Activated naive CD8-positive, alpha-beta T cell (primary cell): ENCODE results near the gene RPL10A.
A peak's percentile ranks its signal among the peaks of the same experiment; 100 is the strongest.

Experiments used
- H3K27ac Mint-ChIP-seq: one replicate; pipeline ENCODE4 v1.8.0; 2021; ENCODE audit warnings: mixed read lengths
- H3K27me3 Mint-ChIP-seq: one replicate; pipeline ENCODE4 v1.8.0; 2021; ENCODE audit warnings: mixed read lengths
- H3K36me3 Mint-ChIP-seq: one replicate; pipeline ENCODE4 v1.8.0; 2021; ENCODE audit warnings: mixed read lengths
- H3K4me1 Mint-ChIP-seq: one replicate; pipeline ENCODE4 v1.8.0; 2021; ENCODE audit warnings: low read depth, mixed read lengths
- H3K4me3 Mint-ChIP-seq: one replicate; pipeline ENCODE4 v1.8.0; 2021; ENCODE audit warnings: mild to moderate bottlenecking, mixed read lengths
- H3K9me3 Mint-ChIP-seq: one replicate; pipeline ENCODE4 v1.8.0; 2021; ENCODE audit warnings: low read depth, mixed read lengths

The RPL10A gene

DNA sequence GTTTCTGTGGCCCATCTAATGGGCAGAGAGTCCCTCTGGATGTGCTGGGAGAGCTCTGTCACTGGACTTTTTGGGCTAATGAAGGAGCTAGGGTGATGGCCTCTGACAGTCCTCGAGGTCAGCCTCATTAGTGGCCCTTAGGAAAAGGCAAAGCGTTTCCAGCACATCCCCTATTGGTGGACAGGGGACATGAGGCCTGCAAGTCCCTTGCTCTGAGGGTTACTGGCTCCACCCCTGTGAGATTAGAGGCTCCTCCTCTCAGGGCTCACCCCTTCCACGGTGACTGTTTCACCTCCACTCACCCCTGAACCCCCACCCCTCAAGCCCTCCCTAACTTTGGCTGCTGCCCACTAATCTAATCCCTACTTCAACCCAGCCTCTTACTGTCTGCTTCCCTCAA, 28.9 kb upstream of the RPL10A start:
- H3K27ac Mint-ChIP-seq, result no peak overlapping the region
- no peak overlapping the region for H3K4me3 Mint-ChIP-seq
- no peaks in the 10 kb centered on the region for H3K36me3 Mint-ChIP-seq
- H3K9me3 Mint-ChIP-seq, result no peaks in the 10 kb centered on the region
- H3K27me3 Mint-ChIP-seq, result no peaks in the 10 kb centered on the region
- no peaks in the 10 kb centered on the region for H3K4me1 Mint-ChIP-seq

DNA sequence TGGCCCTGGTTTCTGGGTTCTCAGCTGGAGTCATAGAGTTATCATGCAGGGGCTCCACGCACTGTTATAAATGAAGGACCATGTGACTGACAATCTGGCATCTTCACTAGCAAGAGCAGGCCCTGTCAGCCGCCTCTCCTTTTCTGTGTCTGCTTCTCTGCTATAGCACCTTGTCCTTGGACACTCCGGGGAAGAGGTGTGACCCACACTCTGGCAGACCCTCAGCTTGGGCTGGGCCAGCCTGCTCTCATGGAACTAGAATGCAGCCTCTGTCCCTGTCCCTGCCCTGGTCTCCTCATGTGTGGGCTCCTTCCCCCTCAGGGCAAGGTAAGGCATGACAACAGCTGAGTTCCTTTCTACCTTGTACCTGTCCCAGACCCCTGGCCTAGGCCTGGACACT, 27.0 kb upstream of the RPL10A start:
- H3K4me1 Mint-ChIP-seq, result peaks cover 5% of the 10 kb centered on the region
- no peak overlapping the region for H3K4me3 Mint-ChIP-seq

DNA sequence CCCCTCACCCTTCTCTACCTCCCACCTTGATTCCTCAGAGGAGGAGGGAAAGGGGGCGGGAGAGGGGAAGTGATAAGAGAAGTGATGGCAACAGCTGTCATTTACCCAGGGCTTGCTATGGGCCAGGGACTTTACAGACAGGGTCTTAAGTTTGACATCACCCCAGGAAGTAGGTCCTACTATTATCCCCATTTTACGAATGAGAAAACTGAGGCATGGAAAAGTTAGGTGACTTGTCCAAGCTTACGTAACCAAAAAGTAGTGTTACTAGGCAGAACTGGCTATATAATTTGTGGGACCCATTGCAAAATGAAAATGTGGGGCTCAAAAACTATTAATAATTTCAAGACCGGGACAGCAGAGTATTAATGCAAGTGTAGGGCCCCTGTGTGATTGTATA, 26.6 kb upstream of the RPL10A start:
- Mint-ChIP-seq H3K4me1 (peaks cover 5% of the 10 kb centered on the region), H3K27ac (no peak overlapping the region), H3K9me3 (no peaks in the 10 kb centered on the region), H3K36me3 (no peaks in the 10 kb centered on the region), H3K27me3 (no peaks in the 10 kb centered on the region), H3K4me3 (no peak overlapping the region)

More for the DNA sequence above, 27.0 kb upstream of the RPL10A start:
- Mint-ChIP-seq H3K36me3 (no peaks in the 10 kb centered on the region), H3K9me3 (no peaks in the 10 kb centered on the region), H3K27me3 (no peaks in the 10 kb centered on the region), H3K27ac (no peak overlapping the region)

DNA sequence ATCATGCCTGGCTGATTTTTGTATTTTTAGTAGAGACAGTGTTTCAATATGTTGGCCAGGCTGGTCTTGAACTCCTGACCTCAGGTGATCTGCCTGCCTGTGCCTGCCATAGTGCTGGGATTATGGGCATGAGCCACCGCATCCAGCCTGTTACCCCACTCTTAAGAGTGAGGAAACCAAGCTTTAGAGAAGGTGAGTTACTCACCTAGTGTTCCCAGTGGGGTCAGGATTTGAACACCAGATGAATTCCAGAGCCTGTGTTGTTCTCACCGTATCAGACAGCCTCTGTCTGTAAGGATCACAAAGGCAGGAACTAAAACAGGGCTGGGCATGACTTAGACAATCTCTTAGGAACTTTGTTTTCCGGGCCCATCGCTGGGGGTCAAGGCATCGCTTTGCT, 25.5 kb upstream of the RPL10A start:
- Mint-ChIP-seq H3K27ac (no peak overlapping the region), H3K4me3 (no peak overlapping the region), H3K9me3 (no peaks in the 10 kb centered on the region), H3K27me3 (no peaks in the 10 kb centered on the region), H3K4me1 (peaks cover 5% of the 10 kb centered on the region), H3K36me3 (no peaks in the 10 kb centered on the region)

DNA sequence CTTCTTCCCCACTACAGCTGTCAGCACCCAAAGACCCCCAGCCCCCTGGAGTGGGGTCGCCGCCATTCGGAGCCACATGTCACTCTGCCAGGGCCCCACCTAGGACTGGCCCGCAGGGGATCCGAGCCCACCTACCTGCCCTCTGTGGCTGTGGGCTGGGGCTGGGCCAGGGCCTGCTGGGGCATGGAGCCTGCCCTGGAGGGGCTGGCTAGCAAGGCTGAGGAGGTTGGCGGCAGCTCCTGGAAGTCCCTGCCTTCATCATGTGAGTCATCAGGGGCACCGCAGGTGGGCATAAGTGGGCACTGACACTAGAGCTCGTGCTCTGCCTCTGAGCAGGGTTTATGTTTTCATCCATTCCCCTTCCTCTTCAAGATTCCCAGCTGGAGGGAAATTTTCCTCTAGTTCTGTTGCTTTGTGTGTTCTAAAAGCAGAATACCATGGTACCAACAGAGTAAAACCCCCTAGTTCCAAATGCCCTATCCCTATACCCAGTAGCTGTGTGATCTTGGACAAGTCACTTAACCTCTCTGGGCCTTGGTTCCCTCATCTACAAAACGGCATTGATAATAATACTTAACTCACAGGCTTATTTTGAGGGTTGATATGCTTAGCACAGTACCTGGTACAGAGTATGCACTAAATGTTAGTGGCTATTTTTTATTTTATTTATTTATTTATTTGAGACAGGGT, 24.7 kb upstream of the RPL10A start:
- H3K27ac Mint-ChIP-seq, result no peak overlapping the region
- peaks cover 5% of the 10 kb centered on the region for H3K4me1 Mint-ChIP-seq
- no peaks in the 10 kb centered on the region for H3K9me3 Mint-ChIP-seq
- no peaks in the 10 kb centered on the region for H3K36me3 Mint-ChIP-seq
- no peak overlapping the region for H3K4me3 Mint-ChIP-seq
- H3K27me3 Mint-ChIP-seq, result no peaks in the 10 kb centered on the region

DNA sequence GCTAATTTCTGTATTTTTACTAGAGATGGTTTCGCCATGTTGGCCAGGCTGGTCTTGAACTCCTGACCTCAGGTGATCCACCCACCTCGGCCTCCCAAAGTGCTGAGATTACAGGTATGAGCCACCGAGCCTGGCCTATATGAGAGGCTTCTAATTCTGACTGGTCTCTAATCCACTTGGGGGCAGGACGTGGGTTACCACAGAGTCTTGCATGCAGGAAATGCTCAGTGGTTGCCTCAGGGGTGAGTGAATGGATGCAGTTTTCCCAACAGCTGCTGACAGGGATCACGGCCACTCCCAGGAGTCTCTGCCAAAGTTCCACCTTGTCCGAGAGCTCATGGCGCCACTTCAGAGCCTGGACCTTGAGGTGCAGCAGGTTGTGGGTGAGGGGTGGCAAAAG, 22.5 kb upstream of the RPL10A start:
- H3K27ac Mint-ChIP-seq, result no peak overlapping the region

DNA sequence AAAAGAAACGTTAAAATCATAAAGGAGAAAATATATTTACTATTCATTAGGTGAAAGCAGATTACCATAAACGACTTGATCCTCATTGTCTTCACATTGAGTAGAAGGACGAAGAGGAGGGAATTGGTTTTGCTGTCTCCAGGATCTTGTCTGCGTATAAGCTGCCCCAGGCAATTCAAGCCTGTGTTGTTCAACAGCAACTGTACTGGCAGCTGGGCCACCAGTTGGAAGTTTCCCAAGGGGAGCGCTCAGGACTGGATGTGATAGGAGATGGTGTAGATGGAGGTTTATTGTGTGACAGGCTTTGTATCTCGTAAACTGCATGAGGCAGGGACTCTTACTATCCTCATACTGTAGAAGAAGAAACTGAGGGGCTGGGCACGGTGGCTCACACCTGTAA, 20.0 kb upstream of the RPL10A start:
- Mint-ChIP-seq H3K4me3 (no peak overlapping the region), H3K36me3 (no peaks in the 10 kb centered on the region), H3K27me3 (no peaks in the 10 kb centered on the region), H3K4me1 (peaks cover 22% of the 10 kb centered on the region), H3K9me3 (no peaks in the 10 kb centered on the region), H3K27ac (peak overlapping the region; percentile 22)

More for the DNA sequence above, 22.5 kb upstream of the RPL10A start:
- H3K27me3 Mint-ChIP-seq, result no peaks in the 10 kb centered on the region
- no peaks in the 10 kb centered on the region for H3K9me3 Mint-ChIP-seq
- H3K36me3 Mint-ChIP-seq, result no peaks in the 10 kb centered on the region
- peaks cover 5% of the 10 kb centered on the region for H3K4me1 Mint-ChIP-seq
- no peak overlapping the region for H3K4me3 Mint-ChIP-seq

DNA sequence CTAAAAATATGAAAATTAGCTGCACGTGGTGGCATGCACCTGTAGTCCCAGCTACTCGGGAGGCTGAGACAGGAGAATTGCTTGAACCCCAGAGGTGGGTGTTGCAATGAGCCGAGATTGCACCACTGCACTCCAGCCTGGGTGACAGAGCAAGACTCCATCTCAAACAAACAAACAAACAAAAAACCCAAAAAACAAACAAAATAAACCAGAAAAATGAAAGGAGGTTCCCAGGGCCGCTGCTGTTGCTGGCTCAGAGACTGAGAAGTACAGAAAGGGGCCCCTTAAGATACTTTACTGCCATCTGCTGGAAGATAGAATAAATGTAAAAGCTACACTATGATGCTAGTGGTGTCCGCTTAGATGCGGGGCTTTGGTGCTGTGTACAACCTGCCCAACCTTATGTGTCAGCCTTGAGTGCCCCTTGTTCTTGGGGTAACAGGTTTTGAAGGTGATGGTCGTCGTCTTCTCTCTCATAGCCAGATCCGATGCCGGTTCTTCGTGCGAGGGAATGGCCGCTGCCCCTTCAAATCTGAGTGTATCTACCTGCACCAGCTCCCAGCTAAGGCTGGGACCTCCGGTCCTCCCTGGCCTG, 18.8 kb upstream of the RPL10A start:
- H3K27ac Mint-ChIP-seq, result no peak overlapping the region
- no peaks in the 10 kb centered on the region for H3K36me3 Mint-ChIP-seq
- H3K4me1 Mint-ChIP-seq, result peaks cover 30% of the 10 kb centered on the region
- H3K27me3 Mint-ChIP-seq, result no peaks in the 10 kb centered on the region
- no peak overlapping the region for H3K4me3 Mint-ChIP-seq
- H3K9me3 Mint-ChIP-seq, result no peaks in the 10 kb centered on the region

DNA sequence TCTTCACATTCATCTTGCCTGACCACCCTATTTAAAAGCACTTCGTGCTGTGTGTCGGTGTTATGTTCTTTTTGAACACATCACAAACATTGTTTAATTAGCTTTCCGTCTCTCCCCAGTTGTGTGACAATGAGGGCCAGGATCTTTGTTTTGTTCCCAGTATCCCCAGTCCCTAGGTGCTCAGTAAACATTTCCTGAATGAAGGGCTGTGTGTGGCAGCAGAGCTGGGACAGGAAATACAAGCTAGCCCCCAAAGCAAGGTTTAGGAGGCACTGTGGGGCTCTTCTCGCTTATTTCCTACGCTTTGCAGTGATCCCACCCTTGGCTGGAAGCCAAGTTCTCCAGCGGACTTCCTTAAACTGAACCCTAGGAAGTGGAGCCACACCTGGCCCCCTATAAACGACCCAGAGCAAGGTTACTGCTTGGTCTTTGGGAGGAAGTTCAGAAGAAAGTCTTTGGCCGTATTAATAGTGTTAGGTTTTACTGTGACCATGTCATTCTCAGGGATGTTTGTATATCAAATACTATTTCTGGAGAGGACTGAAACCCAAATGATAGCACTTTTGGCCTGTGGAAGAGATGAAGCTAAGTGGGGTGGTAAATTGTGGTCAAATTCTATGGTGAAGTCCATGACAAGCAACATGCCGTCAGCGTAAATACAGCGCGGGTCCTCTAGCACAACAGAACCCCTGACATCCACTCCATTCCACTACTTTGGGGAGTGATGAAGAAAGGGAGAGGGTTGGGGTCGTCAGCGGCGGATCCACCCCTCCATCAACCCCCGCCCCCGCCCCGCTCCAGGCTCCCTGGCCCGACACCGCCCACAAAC, 16.6 kb upstream of the RPL10A start:
- H3K9me3 Mint-ChIP-seq, result no peaks in the 10 kb centered on the region
- H3K36me3 Mint-ChIP-seq, result no peaks in the 10 kb centered on the region
- peak overlapping the region; percentile 18 for H3K27ac Mint-ChIP-seq
- no peaks in the 10 kb centered on the region for H3K27me3 Mint-ChIP-seq
- H3K4me1 Mint-ChIP-seq, result peaks cover 29% of the 10 kb centered on the region
- H3K4me3 Mint-ChIP-seq, result peak overlapping the region; percentile 82

DNA sequence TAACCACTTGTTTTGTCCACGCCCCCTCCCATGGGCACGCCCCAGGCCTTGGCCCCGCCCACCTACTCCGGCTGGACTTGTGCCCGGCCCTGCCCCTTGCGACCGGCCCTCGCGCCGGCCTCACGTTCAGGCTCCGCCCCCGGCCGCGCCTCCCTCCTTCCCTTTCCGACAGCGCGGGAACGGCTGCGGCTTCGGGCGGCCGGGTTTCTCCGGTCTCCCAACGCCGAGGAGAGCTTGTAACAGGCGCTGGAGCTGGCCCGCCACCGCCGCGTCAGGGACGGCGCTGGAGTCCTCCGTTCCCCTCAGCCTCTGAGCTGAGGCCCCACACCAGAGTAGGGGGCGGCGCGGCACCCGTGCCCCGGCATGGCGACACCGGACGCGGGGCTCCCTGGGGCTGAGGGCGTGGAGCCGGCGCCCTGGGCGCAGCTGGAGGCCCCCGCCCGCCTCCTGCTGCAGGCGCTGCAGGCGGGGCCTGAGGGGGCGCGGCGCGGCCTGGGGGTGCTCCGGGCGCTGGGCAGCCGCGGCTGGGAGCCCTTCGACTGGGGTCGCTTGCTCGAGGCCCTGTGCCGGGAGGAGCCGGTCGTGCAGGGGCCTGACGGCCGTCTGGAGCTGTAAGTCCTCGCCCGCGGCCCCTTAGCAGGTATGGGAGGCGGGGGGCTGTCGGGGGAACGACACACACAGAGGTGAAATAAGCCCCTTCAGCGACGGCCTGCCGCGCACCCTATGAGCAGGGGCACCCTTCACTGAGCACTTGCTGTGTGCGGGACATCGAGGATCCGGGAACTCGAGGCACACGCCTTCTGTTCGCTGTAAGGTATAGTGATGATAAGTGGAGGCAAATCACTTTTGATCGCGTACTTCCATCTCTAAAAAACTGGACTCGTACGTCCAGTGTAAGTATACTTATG, 15.8 kb upstream of the RPL10A start, which contains the start of gene FANCE:
Gene FANCE, plus strand, starts transcription at position 156 of the 908 bp plus-strand sequence. Its CDS starts 208 bp downstream, at position 364.
- Mint-ChIP-seq H3K4me1 (peaks cover 29% of the 10 kb centered on the region), H3K36me3 (no peaks in the 10 kb centered on the region), H3K27ac (peak within 1 kb of the TSS; percentile 41), H3K27me3 (no peaks in the 10 kb centered on the region), H3K9me3 (no peaks in the 10 kb centered on the region), H3K4me3 (peak within 1 kb of the TSS; percentile 85)

DNA sequence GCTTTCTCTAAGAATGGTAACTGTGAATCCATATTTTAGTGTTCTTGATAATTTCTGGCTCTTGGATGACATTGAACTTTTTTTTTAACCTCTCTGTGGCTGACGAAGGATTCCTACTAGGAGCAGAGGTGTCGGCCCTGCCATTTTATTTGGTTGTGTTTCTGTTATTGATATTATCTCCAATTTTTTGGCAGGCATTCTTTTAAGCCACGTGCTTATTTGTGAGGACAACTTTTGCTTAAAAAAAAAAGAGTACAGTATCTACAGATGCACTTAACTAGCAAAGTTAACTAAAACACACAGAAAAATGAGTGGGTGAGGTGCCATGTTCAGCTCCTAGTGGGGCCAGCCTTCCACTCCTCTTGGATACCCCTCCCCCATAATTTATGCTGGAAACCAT, 15.0 kb upstream of the RPL10A start:
- Mint-ChIP-seq H3K4me1 (peaks cover 29% of the 10 kb centered on the region), H3K27ac (no peak overlapping the region), H3K9me3 (no peaks in the 10 kb centered on the region), H3K36me3 (no peaks in the 10 kb centered on the region), H3K27me3 (no peaks in the 10 kb centered on the region), H3K4me3 (peak overlapping the region; percentile 85)

DNA sequence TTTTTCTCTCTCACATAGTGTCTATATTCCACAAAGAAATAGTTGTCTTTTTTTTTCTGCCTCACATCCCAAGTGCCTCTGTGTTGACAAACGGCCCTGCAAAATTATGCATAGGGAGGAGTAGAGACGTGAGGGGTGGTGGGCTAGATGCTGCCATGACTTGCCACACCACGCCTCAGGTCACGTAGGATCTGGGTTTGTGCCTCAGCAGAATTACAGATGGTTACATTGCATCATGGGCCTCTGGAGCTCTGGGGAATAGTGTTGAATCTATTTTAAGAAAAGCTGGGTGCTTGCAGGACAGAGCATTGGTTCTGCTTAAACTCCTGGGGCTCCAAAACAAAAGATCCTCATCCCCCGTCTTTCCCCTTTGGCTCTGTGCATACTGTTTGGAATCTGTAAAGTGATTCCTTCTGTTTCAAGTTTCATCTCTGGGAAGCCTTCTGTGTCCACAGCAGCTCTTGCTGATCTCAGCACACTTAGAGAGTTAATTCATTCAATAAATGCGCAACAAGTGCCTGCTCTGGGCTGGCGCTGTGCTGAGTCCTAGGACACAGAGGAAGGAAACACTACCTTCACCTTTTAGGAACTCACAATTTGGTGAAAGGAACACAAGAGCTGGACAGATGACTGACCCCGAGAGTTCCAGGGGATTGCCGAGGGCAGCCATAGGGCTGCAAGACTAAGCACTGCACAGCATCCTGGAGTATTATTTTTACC, 13.7 kb upstream of the RPL10A start:
- H3K27ac Mint-ChIP-seq, result no peak overlapping the region

DNA sequence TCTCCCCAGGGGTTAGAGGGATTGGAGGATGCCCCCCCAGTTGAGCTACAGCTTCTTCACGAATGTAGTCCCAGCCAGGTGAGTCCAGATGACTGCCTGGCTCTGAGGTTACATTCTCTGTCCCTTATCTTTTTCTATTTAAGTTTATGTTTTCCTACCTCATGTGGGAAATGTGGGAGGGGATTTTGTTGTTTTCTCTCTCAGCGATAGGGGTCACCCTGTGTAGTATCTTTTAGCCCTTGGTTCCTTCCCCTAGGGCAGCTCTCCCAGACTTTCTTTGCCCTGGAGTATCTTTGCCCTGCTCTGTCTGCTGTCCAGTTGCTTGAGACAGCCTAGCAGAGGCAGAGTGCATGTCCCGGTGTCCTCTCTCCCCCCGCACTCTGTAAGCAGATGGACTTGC, 10.3 kb upstream of the RPL10A start:
- Mint-ChIP-seq H3K4me3 (no peak overlapping the region), H3K9me3 (no peaks in the 10 kb centered on the region), H3K36me3 (peaks cover 4% of the 10 kb centered on the region), H3K27me3 (no peaks in the 10 kb centered on the region), H3K4me1 (peaks cover 15% of the 10 kb centered on the region), H3K27ac (no peak overlapping the region)

More for the DNA sequence above, 13.7 kb upstream of the RPL10A start:
- Mint-ChIP-seq H3K4me1 (peaks cover 29% of the 10 kb centered on the region), H3K9me3 (no peaks in the 10 kb centered on the region), H3K4me3 (peak overlapping the region; percentile 41), H3K36me3 (peaks cover 1% of the 10 kb centered on the region), H3K27me3 (no peaks in the 10 kb centered on the region)

DNA sequence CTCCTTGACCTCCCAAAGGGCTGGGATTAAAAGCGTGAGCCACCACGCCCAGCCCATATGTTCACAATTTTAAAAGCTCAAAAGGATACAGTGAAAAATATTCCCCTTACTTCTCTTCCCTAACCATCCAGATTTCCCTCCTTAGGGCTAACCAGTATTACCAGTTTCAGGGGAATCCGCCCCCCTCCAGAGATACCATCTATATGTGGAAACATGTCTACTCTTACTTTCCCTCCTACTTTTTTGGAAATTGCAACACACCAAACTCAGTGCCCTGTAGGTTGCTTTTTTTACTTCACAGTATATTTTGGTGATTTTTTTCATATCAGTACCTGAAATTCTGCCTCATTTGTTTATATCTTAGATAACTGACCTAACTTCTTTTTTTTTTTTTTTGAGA, 6.9 kb upstream of the RPL10A start:
- Mint-ChIP-seq H3K27ac (no peak overlapping the region), H3K9me3 (no peaks in the 10 kb centered on the region), H3K27me3 (no peaks in the 10 kb centered on the region), H3K4me3 (no peak overlapping the region), H3K36me3 (peaks cover 10% of the 10 kb centered on the region), H3K4me1 (peaks cover 1% of the 10 kb centered on the region)
